ENCODE data around the gene FANCC.
"Not testable (repeated sequence)": the region's sequence is repeated elsewhere in the genome, so short reads cannot be mapped to it uniquely, and the experiment has no call there.

The FANCC gene

DNA sequence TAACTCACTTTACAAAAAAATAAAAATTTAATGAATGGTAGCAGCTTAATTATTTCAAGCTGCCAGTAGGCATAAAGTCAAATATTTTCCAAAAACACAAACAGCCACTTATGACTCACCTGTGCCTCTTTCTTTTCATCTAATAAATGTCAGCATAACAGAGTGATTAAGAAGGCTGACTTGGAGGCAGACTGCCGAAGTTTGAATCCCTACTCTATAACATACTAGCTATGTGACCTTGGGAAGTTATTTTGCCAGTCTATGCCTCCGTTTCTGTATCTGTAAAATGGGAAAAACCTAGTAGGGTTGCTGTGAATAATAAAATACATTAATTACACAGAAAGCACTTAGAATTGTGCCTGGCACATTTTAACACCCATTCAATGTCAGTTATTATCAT lies 33.8 kb downstream of the FANCC start:
- DNase-seq (ENCODE audit: low spot score): no peak

DNA sequence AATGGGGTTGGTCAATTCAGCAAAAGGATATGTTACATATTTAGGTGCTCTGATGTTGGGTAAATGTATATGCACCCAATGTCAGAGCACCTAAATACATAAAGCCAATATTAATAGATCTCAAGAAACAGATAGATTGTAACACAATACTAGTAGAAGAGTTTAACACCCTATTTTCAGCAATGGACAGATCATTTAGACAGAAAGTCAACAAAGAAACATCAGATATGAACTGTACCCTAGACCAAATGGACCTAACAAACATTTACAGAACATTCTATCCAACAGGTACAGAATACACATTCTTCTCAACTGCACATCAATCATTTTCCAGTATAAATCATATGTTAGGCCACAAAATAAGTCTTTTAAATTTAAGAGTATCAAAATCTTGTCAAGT lies 35.2 kb downstream of the FANCC start:
- no peak for DNase-seq (ENCODE audit: low spot score)

DNA sequence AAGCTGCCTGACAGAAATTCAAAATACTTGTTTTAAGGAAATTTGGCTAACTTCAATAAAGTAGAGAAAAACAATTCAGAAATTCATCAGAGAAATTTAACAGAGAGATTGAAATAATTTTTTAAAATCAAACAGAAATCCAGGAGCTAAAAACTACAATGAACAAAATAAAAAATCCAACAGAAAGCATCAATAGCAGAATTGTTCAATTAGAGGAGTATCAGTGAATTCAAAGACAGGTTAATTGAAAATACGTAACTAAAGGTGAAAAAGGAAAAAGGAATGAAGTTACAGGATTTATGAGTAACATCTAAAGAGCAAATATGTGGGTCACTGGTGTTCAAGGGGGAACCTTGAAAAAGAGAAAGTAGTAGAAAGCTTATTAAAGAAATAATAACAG lies 36.8 kb downstream of the FANCC start:
- no peak for DNase-seq (ENCODE audit: low spot score)

DNA sequence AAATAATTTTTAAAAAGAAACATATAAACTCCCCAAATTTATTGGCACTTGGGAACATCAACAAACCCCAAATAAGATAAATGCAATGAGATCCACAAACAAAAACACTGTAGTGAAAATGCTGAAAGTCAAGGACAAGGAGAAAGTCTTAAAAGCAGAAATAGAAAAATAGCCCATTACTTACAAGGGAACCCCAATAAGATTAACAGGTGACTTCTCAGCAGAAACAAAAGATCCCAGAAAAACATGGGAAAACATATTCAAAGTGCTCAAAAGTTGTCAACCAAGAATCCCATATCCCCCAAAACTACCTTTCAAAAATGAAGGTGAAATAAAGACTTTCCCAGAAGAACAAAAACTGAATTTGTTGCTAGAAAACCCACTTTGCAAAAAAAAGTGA lies 40.0 kb downstream of the FANCC start:
- DNase-seq (ENCODE audit: low spot score): no peak

DNA sequence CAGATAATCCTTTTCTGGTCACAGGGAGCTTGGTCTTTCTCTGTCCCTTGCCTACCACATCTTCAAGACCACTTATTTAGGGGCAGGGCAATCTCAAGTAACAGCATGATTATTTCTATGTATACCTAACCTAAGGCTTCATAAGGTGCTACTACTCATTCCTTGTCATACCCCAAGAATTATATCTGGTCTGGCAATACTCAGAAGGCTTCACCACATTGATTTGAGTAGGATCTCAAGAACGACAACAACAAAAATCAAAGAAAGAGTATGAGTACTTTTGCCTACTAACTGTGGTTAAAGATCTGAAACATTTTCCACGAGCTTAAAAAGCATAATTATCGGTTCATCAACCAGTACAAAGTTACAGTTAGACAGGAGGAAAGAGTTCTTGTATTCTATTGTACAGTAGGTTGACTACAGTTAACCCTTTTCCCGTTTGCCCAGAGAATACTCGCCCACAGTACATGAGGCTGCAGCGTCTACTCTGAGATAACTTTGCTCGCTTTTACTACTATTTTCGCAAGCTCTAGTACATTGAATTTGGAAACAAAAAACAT lies 41.0 kb downstream of the FANCC start:
- no peak for DNase-seq (ENCODE audit: low spot score)

GRCh38 chr9:95274160-95274559 lies 43.3 kb downstream of the FANCC start:
- not testable (repeated sequence) for DNase-seq (ENCODE audit: low spot score)

DNA sequence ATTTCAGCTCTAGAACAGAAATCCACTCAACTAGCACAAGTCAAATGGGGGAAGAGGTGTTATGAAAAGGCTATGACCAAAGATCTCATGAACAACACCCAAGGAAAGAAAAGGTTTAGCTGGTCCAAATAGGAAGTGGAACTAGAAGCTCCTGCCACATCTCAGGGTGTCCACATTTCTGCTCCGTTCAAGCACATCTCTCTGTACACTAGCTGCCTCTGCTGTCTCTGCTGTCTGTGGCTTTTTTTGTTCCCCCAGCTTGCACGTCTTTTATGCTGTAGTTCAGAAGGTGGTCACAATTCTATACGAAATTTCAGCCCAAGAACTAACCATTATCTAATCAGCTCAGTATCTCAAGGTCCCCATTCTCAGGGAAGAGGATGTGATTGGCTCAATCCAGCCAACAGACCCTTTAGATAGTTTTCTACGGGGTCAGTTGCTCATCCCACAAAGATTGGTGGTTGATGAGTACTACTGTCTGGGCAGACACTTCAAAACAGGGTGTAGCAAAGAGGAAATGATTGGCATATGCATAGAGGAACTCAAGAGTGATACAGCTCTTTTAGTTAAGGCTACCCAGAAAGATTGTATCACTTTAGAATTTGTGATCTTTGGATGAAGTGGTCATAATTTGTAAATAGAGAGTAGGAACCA lies 44.0 kb downstream of the FANCC start:
- no peak for DNase-seq (ENCODE audit: low spot score)

DNA sequence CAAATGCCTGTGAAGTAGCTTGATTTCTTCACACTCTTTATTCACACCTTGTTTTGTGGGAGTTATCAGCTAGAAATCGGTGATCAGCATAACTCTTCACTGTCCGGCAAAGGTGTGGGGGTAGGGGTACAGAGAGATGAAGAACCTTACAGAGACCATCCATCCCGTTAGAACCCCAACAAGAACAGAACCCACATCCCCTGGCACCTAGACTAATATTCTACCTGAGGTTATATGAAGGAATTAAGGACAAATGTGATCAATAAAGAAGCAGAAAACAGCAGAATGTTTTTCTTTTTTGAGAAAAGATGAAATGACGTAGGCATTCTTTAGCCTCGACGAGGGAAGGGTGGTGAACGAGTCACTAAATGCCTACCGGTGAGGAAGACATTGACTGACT lies 44.7 kb downstream of the FANCC start:
- DNase-seq (ENCODE audit: low spot score): no peak

DNA sequence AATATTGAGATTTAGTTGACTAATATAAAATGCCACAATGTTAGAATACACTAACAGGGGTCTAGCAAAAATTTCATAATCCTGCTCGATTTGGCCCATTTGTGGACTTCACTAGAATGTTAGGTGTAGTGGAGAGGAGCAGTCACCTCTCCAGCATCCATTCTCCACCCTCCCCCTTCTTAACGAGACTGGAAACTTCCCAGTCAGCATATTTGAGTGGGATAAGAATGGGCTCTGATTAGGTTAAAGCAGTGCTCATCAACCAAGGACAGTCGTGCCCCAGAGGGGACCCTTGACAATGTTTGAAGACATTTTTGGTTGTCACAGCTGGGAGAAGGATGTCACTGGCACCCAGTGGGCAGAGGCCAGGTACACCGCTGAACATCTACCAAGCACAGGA lies 46.7 kb downstream of the FANCC start:
- DNase-seq (ENCODE audit: low spot score): no peak

- not testable (repeated sequence) for DNase-seq (ENCODE audit: low spot score)
These were observed 47.4 kb downstream of the FANCC start for GRCh38 chr9:95269803-95270773.

GRCh38 chr9:95268681-95269080 lies 48.8 kb downstream of the FANCC start:
- DNase-seq (ENCODE audit: low spot score): peak; percentile 70

DNA sequence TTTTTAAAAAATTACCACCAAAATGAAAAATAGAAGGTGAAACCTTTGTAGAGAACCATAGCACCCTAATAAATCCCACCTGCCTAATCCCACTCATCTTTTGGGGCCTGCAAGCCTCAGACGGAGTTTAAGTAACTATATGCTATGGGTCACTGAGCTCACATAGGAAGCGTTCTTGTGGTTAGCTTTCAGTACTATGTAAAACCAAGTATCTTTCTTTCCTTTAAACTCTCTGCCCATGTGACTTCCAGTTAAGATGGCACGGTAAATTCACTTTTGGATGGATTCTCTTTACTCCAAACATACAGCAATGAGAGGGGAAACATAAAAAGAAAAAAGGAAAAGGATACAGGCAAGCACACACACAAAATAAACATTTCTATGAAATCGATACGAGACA lies 50.9 kb downstream of the FANCC start:
- DNase-seq (ENCODE audit: low spot score): no peak

DNA sequence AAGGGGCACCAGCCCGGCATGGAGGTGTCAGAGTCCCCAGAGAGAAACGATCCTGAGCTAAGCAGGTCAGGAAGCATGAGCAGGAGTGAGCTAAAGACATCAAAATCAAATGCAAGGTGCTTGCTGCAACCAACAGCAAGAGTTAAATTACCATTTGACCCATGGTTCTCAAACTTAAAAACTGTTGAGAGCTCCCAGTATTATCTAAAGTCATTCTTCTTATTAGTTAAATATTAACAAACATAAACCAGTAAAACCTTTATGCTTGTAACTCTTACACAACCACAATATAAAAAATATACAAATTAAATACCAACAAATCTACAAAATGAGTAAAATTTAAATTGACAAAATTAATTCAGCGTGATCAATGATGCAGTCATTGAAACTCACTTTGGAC lies 51.5 kb downstream of the FANCC start:
- no peak for DNase-seq (ENCODE audit: low spot score)

DNA sequence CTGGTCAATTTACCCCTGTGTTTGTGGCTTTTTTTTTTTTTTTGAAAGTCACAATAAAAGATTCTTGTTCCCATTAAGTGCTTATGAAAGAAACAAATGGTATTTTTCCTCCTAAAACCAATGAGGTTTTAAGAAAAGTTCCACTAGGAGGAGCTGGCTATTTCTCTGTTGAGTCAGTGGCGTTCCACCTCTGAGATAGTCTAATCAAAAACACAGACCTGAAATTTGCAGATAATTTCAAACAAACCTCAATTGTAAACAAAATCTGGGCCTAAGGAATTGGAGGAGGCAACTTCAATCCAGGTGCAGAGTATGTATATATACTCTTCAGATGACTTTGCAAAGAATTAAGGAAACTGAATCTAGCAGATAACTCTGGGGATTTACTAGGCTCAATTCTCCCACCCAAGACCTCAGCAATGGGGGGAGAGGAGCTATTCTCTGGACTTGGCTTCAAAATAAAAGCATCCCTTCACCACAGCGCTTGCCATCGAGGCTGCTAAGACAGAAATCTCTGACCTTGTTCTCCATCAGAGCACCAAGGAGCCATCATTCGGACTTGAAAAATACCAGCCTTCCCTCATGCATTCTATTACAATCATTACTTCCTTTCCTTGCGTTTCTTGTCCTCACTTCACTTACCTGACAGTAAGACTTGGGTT lies 52.4 kb downstream of the FANCC start:
- DNase-seq (ENCODE audit: low spot score): peak; percentile 33

DNA sequence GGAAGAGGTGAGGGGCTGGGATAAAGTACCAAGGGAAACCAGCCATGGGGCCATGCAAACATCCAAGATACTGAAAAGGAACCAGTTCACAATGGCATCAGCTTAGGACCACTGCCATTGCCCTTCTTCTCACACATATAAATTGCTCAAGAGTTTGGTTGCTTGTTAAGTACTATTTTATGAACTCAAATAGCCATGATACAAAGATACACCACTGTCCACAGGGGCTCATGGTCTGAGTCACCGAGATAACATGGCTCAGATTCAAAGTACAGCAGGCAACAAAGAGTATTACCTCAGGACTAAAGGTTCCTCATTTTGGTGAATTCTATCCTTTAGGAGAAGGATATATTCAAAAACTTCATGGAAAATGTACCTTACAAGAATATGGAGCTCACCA lies 55.6 kb downstream of the FANCC start:
- DNase-seq (ENCODE audit: low spot score): no peak

DNA sequence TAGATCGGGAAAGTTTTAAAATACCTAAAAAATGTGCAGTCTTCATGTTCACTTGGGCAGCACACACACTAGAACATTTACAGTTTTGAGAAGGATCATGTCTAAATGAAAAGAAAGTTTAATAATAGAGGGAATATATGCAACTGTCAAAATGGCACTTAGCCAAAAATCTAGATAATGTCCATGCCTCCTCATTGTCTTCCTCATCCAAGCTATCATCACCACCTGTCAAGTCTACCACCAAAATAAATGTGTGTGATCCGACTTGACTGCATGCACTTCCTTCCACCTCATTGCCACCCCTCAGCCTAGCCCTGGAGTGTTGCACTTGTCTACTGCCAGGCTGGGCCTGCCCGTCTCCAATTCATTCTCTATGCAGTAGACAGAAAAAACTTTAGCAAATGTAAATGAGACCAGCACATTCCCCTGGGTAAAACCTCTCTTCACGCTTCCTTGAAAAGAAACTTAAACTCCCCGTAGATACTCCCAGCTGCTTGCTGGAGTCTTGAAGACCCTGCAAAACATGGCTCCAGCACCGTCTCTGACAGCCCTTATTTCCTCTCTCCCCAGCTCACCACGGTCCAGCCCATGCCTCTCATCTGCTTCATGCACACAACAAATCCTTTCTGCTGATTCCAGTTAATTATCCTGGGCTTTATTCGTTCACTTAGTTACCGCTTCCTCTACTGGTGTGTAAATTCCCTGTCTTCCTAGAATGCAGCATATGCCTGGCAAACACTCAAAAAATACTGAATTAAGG lies 66.9 kb downstream of the FANCC start:
- no peak for DNase-seq (ENCODE audit: low spot score)

DNA sequence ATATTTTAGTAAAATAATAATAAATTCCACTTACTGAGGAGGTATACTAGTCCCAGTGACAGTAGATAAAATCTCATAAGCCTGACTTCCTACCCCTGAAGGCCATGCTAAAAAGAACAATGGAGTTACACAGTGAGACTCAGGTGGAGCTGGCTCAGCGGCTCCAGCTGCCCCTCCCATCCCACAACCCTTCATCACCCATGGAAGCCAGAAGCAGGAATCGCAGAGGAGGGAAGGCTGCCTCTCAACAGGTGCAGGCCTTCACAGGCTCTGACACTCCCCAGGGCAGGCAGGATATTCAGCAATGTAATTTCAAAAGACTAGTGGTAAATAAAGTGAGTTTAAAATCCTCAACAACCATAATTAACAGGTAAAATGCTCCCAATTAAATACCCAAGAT lies 67.5 kb downstream of the FANCC start:
- no peak for DNase-seq (ENCODE audit: low spot score)

- DNase-seq (ENCODE audit: low spot score): no peak
These were observed 71.0 kb downstream of the FANCC start for GRCh38 chr9:95246547-95246946.

GRCh38 chr9:95242613-95243012 lies 74.9 kb downstream of the FANCC start:
- DNase-seq (ENCODE audit: low spot score): no peak

- DNase-seq (ENCODE audit: low spot score): no peak
These were observed 78.4 kb downstream of the FANCC start for GRCh38 chr9:95239071-95239470.

GRCh38 chr9:95237336-95237735 lies 80.2 kb downstream of the FANCC start:
- DNase-seq (ENCODE audit: low spot score): no peak

GRCh38 chr9:95230046-95230445 lies 87.5 kb downstream of the FANCC start:
- no peak for DNase-seq (ENCODE audit: low spot score)

All from cerebellar cortex (tissue), 1 donor.